WTC11 (cell line): ENCODE data around the gene C1QTNF1.

Source experiments
- CREB1 ChIP-seq: sonication (generic); formaldehyde crosslinking; IDR thresholded peaks from 2 replicates; pipeline ENCODE4 v1.8.0; 2023; ENCODE audit warnings: mild to moderate bottlenecking, missing genetic modification reagents
- ETV6 ChIP-seq: sonication (generic); formaldehyde crosslinking; IDR thresholded peaks from 2 replicates; pipeline ENCODE4 v1.8.1; 2022; ENCODE audit warnings: mild to moderate bottlenecking, missing genetic modification reagents
- JAZF1 ChIP-seq: fragments of 250-450 bp; sonication (Bioruptor Pico); IDR thresholded peaks from 2 replicates; pipeline ENCODE4 v1.9.0; 2021; ENCODE audit warnings: moderate library complexity, mild to moderate bottlenecking, inconsistent platforms
- JUN ChIP-seq: sonication (generic); formaldehyde crosslinking; IDR thresholded peaks from 2 replicates; pipeline ENCODE4 v1.8.0; 2023; ENCODE audit warnings: mild to moderate bottlenecking, missing genetic modification reagents
- NR2C2 ChIP-seq: sonication (generic); formaldehyde crosslinking; IDR thresholded peaks from 2 replicates; pipeline ENCODE4 v1.8.0; 2022; ENCODE audit warnings: mild to moderate bottlenecking, missing genetic modification reagents
- PREB ChIP-seq: sonication (generic); formaldehyde crosslinking; IDR thresholded peaks from 2 replicates; pipeline ENCODE4 v1.8.1; 2022; ENCODE audit warnings: mild to moderate bottlenecking, missing genetic modification reagents, moderate library complexity, borderline replicate concordance
- SP1 ChIP-seq: sonication (generic); formaldehyde crosslinking; conservative IDR thresholded peaks from 2 replicates; pipeline ENCODE4 v1.8.1; 2022; ENCODE audit warnings: missing genetic modification reagents
- TP53 ChIP-seq: sonication (generic); formaldehyde crosslinking; IDR thresholded peaks from 2 replicates; pipeline ENCODE4 v1.8.1; 2023; ENCODE audit warnings: mild to moderate bottlenecking, missing genetic modification reagents
- ZNF121 ChIP-seq: sonication (generic); formaldehyde crosslinking; IDR thresholded peaks from 2 replicates; pipeline ENCODE4 v1.8.0; 2023; ENCODE audit warnings: missing genetic modification reagents
- TF ChIP-seq, protein P1 (sequence below): fragments of 200-600 bp; IDR thresholded peaks from 2 replicates; pipeline ENCODE4 v1.8.0; 2022; ENCODE audit warnings: antibody characterized with exemption
- TF ChIP-seq, protein P2 (sequence below): fragments of 250-450 bp; sonication (Bioruptor Pico); IDR thresholded peaks from 2 replicates; pipeline ENCODE4 v1.9.0; 2021; ENCODE audit warnings: mild to moderate bottlenecking
- TF ChIP-seq, protein P3 (sequence below): sonication (generic); formaldehyde crosslinking; IDR thresholded peaks from 2 replicates; pipeline ENCODE4 v1.8.1; 2022; ENCODE audit warnings: low read depth, missing genetic modification reagents, borderline replicate concordance

DNA sequence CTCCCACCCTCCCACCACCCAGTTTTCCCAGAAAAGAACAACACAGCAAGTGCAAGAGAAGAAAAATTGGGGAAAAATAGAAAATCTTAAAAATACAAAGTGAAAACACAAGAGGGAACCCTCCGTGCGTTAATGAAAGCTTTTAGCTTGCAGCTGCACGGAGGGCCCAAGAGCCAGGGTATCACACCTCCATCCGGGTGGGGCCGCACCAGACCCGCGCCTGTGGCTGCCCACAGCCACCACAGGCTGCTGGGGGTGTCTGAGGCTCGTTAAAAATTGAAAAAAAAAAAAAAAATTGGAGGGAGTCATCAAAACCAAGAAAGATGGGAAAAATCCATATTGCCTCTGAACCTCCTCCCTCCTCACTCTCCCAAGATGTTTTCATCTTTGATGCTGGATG lies 69.3 kb downstream of the C1QTNF1 start:
- TF ChIP-seq PREB (CRISPR knock-in tag) (no peak), TP53 (CRISPR knock-in tag) (no peak), ZNF121 (no peak), JUN (CRISPR knock-in tag) (no peak), JAZF1 (CRISPR knock-in tag) (no peak), CREB1 (CRISPR knock-in tag) (no peak), NR2C2 (no peak), ETV6 (CRISPR knock-in tag) (no peak), SP1 (CRISPR knock-in tag) (no peak)
- TF ChIP-seq, protein P1, sequence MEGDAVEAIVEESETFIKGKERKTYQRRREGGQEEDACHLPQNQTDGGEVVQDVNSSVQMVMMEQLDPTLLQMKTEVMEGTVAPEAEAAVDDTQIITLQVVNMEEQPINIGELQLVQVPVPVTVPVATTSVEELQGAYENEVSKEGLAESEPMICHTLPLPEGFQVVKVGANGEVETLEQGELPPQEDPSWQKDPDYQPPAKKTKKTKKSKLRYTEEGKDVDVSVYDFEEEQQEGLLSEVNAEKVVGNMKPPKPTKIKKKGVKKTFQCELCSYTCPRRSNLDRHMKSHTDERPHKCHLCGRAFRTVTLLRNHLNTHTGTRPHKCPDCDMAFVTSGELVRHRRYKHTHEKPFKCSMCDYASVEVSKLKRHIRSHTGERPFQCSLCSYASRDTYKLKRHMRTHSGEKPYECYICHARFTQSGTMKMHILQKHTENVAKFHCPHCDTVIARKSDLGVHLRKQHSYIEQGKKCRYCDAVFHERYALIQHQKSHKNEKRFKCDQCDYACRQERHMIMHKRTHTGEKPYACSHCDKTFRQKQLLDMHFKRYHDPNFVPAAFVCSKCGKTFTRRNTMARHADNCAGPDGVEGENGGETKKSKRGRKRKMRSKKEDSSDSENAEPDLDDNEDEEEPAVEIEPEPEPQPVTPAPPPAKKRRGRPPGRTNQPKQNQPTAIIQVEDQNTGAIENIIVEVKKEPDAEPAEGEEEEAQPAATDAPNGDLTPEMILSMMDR, result no peak
- TF ChIP-seq, protein P2, sequence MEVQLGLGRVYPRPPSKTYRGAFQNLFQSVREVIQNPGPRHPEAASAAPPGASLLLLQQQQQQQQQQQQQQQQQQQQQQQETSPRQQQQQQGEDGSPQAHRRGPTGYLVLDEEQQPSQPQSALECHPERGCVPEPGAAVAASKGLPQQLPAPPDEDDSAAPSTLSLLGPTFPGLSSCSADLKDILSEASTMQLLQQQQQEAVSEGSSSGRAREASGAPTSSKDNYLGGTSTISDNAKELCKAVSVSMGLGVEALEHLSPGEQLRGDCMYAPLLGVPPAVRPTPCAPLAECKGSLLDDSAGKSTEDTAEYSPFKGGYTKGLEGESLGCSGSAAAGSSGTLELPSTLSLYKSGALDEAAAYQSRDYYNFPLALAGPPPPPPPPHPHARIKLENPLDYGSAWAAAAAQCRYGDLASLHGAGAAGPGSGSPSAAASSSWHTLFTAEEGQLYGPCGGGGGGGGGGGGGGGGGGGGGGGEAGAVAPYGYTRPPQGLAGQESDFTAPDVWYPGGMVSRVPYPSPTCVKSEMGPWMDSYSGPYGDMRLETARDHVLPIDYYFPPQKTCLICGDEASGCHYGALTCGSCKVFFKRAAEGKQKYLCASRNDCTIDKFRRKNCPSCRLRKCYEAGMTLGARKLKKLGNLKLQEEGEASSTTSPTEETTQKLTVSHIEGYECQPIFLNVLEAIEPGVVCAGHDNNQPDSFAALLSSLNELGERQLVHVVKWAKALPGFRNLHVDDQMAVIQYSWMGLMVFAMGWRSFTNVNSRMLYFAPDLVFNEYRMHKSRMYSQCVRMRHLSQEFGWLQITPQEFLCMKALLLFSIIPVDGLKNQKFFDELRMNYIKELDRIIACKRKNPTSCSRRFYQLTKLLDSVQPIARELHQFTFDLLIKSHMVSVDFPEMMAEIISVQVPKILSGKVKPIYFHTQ (CRISPR knock-in tag), result no peak
- TF ChIP-seq, protein P3, sequence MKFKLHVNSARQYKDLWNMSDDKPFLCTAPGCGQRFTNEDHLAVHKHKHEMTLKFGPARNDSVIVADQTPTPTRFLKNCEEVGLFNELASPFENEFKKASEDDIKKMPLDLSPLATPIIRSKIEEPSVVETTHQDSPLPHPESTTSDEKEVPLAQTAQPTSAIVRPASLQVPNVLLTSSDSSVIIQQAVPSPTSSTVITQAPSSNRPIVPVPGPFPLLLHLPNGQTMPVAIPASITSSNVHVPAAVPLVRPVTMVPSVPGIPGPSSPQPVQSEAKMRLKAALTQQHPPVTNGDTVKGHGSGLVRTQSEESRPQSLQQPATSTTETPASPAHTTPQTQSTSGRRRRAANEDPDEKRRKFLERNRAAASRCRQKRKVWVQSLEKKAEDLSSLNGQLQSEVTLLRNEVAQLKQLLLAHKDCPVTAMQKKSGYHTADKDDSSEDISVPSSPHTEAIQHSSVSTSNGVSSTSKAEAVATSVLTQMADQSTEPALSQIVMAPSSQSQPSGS (CRISPR knock-in tag), result no peak
